Fibroblast of lung (primary cell): Measurements from ENCODE around the gene UQCR11. TPM values are rescaled to one million over a fixed set of nuclear protein-coding genes. Genes with fewer than 3 reads are reported as not detected.

Experiments
- DNase-seq, 2 donors: peaks; one replicate each; pipeline versions ENCODE4 v3.0.0 to v3.0.0-alpha.2; 2010; ENCODE audit warnings: low read depth in 2 of 2
- H2AFZ ChIP-seq: 2 replicates; pipeline ENCODE4 v1.5.1; 2012; ENCODE audit warnings: low read length, control low read depth, inconsistent platforms
- H3K27ac ChIP-seq: 2 replicates; pipeline ENCODE4 v1.5.1; 2011; ENCODE audit warnings: low read length, control low read depth; ENCODE audit not compliant: insufficient read depth
- H3K27me3 ChIP-seq: 2 replicates; pipeline ENCODE4 v1.5.1; 2011; ENCODE audit warnings: mild to moderate bottlenecking, low read length; ENCODE audit not compliant: control insufficient read depth, insufficient read depth
- H3K36me3 ChIP-seq: 2 replicates; pipeline ENCODE4 v1.5.1; 2011; ENCODE audit warnings: low read length; ENCODE audit not compliant: control insufficient read depth, insufficient read depth
- H3K4me1 ChIP-seq: 2 replicates; pipeline ENCODE4 v1.5.1; 2011; ENCODE audit warnings: low read length; ENCODE audit not compliant: control insufficient read depth, insufficient read depth; ENCODE audit errors: extremely low read depth
- H3K4me2 ChIP-seq: 2 replicates; pipeline ENCODE4 v1.5.1; 2011; ENCODE audit warnings: low read length, control low read depth; ENCODE audit not compliant: insufficient read depth; ENCODE audit errors: extremely low read depth
- H3K4me3 ChIP-seq, 4 experiments: fragments of 200-600 bp in 1 of 4; sonication (generic) in 1 of 4; replicated peaks in 1 of 4; 2 replicates each; pipeline ENCODE4 v1.5.1; 2011 to 2016; ENCODE audit warnings: low read length in 4 of 4, low read depth in 3 of 4, mild to moderate bottlenecking in 3 of 4, control low read depth in 2 of 4, inconsistent platforms in 1 of 4, mixed read lengths in 1 of 4; ENCODE audit not compliant: insufficient read depth in 1 of 4; ENCODE audit errors: control extremely low read depth in 1 of 4
- H3K79me2 ChIP-seq: 2 replicates; pipeline ENCODE4 v1.5.1; 2012; ENCODE audit warnings: mild to moderate bottlenecking, low read length, inconsistent platforms; ENCODE audit not compliant: control insufficient read depth, insufficient read depth
- H3K9ac ChIP-seq: 2 replicates; pipeline ENCODE4 v1.5.1; 2011; ENCODE audit warnings: mild to moderate bottlenecking, low read length, control low read depth; ENCODE audit not compliant: insufficient read depth
- H3K9me3 ChIP-seq: 2 replicates; pipeline ENCODE4 v1.5.1; 2012; ENCODE audit warnings: low read depth, low read length; ENCODE audit not compliant: control insufficient read depth, insufficient read depth
- H4K20me1 ChIP-seq: 2 replicates; pipeline ENCODE4 v1.5.1; 2011; ENCODE audit warnings: low read length; ENCODE audit not compliant: control insufficient read depth, insufficient read depth; ENCODE audit errors: extremely low read depth
- EZH2 ChIP-seq: IDR thresholded peaks from 2 replicates; pipeline ENCODE4 v1.5.1; 2012; ENCODE audit warnings: low read length, control low read depth, mild to moderate bottlenecking; ENCODE audit errors: missing control alignments
- polyA plus RNA-seq, 2 donors: library from polyadenylated mRNA; depleted of rRNA in 1 of 2; stranded (reverse) in 1 of 2; unstranded in 1 of 2; fragments of >200 nt; gene quantifications; 2 replicates each; pipeline ENCODE4 v1.2.1, GENCODE V29; 2011 to 2012; ENCODE audit warnings: missing spikeins in 1 of 2
- total RNA-seq: library from RNA; depleted of rRNA; stranded (reverse); fragments of >200 nt; gene quantifications from 2 replicates; pipeline ENCODE4 v1.2.1, GENCODE V29; 2014
- TF ChIP-seq, protein P1 (sequence below), 2 donors: IDR thresholded peaks in 1 of 2; conservative IDR thresholded peaks in 1 of 2; 1 replicate in 1 of 2; 2 replicates in 1 of 2; pipeline ENCODE4 v1.5.1; 2011 to 2012; ENCODE audit warnings: low read length in 2 of 2, control low read depth in 1 of 2, inconsistent platforms in 1 of 2, low read depth in 1 of 2, mild to moderate bottlenecking in 1 of 2

UQCR11 gene
- total and polyA plus RNA-seq, 2 donors (not counting 1 experiment from before 2014, with no cell fraction given) = 89.2 to 101 TPM

DNA sequence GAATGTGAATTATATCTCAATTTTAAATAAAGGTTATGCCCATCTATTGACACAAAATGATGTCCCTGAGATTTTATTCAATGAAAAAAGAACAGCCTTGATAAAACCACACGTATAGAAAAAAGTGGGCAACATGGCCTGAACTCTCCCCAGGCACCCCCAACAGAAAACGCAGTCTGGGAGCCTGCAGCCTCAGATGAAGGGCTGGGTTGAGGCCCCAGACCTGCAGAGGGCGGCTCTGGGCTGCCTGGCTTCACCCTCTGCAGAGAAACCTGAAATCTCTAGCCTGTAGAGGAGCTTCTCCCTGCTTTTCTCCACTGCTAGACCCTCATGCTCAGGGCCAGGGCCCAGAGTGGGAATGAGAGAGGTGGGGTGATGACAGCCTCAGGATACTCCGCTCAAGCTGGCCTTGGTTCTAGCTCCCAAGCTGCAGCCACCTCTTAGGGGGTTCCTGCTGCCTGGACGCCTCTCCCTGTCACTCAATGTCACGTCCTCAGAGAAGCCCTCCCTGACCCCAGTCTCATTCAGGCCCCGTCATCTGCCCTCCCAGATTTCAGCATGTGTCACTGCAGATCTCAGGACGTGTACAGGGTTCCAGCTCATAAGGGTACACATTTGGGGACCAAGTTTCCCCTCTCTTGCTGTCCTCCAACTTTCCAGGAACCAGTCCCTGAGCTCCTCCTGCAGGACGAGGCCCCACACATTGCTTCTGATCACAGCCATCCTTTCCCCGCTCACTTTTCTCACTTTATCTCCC lies 14.4 kb downstream of the UQCR11 start:
- peak overlapping the region; percentile 92 for H3K9ac ChIP-seq
- no peaks in the 10 kb centered on the region for H3K9me3 ChIP-seq
- no peak overlapping the region for H2AFZ ChIP-seq
- H3K36me3 ChIP-seq = peaks cover 4% of the 10 kb centered on the region
- DNase-seq = peak in 1 of 2 donors; percentile 21
- H3K4me1 ChIP-seq = peaks cover 9% of the 10 kb centered on the region
- peak overlapping the region; percentile 81 to 92 (median 83) for H3K4me3 ChIP-seq
- no peaks in the 10 kb centered on the region for H3K27me3 ChIP-seq
- H3K27ac ChIP-seq = peak overlapping the region; percentile 84
- TF ChIP-seq EZH2 = no peak
- TF ChIP-seq, protein P1, sequence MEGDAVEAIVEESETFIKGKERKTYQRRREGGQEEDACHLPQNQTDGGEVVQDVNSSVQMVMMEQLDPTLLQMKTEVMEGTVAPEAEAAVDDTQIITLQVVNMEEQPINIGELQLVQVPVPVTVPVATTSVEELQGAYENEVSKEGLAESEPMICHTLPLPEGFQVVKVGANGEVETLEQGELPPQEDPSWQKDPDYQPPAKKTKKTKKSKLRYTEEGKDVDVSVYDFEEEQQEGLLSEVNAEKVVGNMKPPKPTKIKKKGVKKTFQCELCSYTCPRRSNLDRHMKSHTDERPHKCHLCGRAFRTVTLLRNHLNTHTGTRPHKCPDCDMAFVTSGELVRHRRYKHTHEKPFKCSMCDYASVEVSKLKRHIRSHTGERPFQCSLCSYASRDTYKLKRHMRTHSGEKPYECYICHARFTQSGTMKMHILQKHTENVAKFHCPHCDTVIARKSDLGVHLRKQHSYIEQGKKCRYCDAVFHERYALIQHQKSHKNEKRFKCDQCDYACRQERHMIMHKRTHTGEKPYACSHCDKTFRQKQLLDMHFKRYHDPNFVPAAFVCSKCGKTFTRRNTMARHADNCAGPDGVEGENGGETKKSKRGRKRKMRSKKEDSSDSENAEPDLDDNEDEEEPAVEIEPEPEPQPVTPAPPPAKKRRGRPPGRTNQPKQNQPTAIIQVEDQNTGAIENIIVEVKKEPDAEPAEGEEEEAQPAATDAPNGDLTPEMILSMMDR (conservative IDR thresholded peaks at IDR 0.05 in 1 of 2, IDR thresholded peaks at IDR 0.05 in 1 of 2; ENCODE audit: low read depth in 1 of 2, low read length in 2 of 2) = peak; percentile 17 to 43
- H3K79me2 ChIP-seq = peaks cover 53% of the 10 kb centered on the region
- H4K20me1 ChIP-seq = no peaks in the 10 kb centered on the region
- peak overlapping the region; percentile 96 for H3K4me2 ChIP-seq

- Histone ChIP-seq H3K27ac (no peak overlapping the region), H3K4me3 (no peak overlapping the region), H3K27me3 (no peaks in the 10 kb centered on the region), H2AFZ (no peak overlapping the region), H3K4me1 (peaks cover 9% of the 10 kb centered on the region), H3K36me3 (peaks cover 15% of the 10 kb centered on the region), H3K79me2 (peaks cover 64% of the 10 kb centered on the region), H3K9me3 (no peaks in the 10 kb centered on the region), H3K9ac (no peak overlapping the region), H3K4me2 (no peak overlapping the region), H4K20me1 (no peaks in the 10 kb centered on the region)
- no peak for DNase-seq
- TF ChIP-seq EZH2 = no peak
- TF ChIP-seq, protein P1 (conservative IDR thresholded peaks at IDR 0.05 in 1 of 2, IDR thresholded peaks at IDR 0.05 in 1 of 2; ENCODE audit: low read depth in 1 of 2, low read length in 2 of 2) = no peak
Measured at GRCh38 chr19:1587872-1588271, 17.4 kb downstream of the UQCR11 start.

GRCh38 chr19:1585243-1585580 lies 20.1 kb downstream of the UQCR11 start:
- Histone ChIP-seq H3K27ac (no peak overlapping the region), H3K36me3 (peaks cover 28% of the 10 kb centered on the region), H3K27me3 (no peaks in the 10 kb centered on the region), H3K79me2 (peaks cover 45% of the 10 kb centered on the region), H2AFZ (no peak overlapping the region), H3K4me3 (no peak overlapping the region), H3K9me3 (no peaks in the 10 kb centered on the region), H3K9ac (no peak overlapping the region), H4K20me1 (no peaks in the 10 kb centered on the region), H3K4me2 (no peak overlapping the region), H3K4me1 (peaks cover 4% of the 10 kb centered on the region)
- DNase-seq = no peak
- TF ChIP-seq, protein P1 (conservative IDR thresholded peaks at IDR 0.05 in 1 of 2, IDR thresholded peaks at IDR 0.05 in 1 of 2; ENCODE audit: low read depth in 1 of 2, low read length in 2 of 2) = no peak
- TF ChIP-seq EZH2 = no peak
